GM19238 (cell line): Measurements from ENCODE around the gene MAP3K19.

ENCODE experiments used
- DNase-seq: peaks from one replicate; pipeline ENCODE4 v3.0.0; 2011; ENCODE audit warnings: low spot score; ENCODE audit not compliant: insufficient read length

MAP3K19 gene

GRCh38 chr2:134934150-134934549 lies 113.1 kb downstream of the MAP3K19 start:
- DNase-seq: no peak

DNA sequence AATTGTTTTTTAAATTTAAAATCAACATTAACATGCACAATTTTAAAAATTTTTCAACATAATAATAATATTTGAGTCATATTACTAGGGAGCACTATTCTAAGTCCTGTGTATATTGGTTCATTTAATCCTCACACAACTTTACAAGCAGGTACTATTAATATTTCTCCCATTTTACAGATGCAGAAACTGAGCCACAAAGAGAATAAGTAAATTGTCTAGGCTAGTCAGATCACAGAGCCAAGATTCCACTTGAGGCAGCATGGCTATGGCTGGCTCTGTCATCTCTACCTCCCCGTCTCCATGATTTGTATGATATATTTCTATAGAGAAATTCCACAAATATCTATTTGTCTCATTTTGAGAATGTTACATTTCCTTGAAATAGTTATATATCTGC lies 113.5 kb downstream of the MAP3K19 start:
- no peak for DNase-seq

DNA sequence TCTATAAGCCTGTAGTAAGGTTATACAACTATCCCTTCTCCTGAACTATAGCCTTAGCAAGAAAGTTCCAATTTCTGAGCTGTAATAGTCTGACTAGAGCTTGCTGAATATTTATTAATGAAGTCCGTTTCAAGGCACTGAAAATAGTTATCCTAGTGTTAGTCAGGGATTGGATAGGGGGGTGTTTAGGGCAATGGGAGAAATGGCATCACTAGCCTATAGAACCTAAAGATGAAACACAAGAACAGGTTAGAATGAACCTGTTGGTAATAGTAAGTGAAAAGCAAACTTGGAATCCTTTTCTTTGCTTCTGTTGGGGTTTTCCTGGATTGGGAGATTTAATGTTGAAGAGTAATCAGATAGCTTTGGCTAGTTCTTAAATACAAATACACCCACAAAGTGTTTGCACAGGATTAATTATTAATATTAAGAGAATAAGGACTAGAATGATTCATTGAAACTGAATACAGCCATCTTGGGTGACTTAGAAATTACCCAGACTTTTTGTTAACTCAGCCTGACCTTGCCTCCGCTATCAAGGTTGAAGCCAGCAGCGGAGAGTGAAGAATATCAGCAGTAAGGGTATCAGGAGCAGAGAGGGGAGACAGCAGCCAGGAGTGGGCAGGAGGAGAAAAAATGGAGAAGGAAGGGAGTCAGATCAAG lies 114.3 kb downstream of the MAP3K19 start:
- DNase-seq: no peak

DNA sequence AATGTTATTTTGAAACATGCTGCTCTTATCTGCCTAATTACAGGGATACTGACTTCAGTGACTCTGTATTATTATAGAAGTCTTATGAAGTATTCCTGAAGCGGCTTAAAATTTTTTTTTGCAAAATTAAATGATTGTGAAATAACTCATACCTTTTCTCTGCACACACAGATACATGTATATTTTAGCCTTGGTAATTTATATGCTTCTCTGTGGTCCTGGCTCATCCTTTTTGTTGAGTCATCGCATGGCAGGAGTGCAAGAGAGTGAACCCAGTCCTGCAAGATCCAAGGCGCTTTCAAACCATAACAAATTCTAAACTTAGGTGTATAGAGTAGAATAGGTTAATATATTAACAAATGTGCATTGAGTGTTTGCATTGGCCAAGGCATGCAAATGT lies 120.1 kb downstream of the MAP3K19 start:
- DNase-seq: no peak

DNA sequence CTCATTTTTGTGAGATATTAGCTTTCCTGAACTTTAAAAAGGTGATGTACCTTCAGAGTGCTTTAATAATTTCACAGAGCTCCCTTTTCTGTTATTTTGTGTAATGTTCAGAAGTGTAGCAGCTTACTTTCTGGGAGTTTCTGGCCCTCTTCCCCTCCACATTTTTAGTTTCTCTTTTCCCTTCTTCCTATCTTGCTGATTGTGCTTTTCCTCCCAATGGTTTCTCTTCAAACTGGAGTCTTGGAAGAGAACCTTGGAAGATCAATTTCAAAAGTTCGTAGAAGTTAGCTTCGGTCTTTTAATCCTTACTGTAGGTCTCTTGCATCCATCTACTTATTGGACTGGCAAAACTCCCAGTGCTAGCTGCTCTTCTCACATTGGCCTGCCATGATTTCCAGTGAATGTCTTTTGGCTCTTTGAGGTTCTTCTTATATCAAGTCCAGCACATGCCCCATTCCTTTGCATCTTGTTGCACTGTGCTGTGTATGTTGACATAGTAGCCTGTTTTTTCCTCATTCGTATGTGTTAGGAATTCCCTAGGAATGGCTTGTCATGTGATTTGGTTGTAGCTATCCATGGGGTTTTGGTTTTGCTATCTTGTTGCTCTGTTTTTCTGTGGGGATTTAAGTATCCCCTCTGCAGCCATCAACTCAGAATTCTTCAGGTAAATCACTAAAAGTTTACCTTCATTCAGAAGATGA lies 120.9 kb downstream of the MAP3K19 start:
- no peak for DNase-seq

- no peak for DNase-seq
Observed at GRCh38 chr2:134924912-134925311, 122.3 kb downstream of the MAP3K19 start.

- DNase-seq: no peak
Observed at GRCh38 chr2:134919341-134920210, 127.7 kb downstream of the MAP3K19 start.

DNA sequence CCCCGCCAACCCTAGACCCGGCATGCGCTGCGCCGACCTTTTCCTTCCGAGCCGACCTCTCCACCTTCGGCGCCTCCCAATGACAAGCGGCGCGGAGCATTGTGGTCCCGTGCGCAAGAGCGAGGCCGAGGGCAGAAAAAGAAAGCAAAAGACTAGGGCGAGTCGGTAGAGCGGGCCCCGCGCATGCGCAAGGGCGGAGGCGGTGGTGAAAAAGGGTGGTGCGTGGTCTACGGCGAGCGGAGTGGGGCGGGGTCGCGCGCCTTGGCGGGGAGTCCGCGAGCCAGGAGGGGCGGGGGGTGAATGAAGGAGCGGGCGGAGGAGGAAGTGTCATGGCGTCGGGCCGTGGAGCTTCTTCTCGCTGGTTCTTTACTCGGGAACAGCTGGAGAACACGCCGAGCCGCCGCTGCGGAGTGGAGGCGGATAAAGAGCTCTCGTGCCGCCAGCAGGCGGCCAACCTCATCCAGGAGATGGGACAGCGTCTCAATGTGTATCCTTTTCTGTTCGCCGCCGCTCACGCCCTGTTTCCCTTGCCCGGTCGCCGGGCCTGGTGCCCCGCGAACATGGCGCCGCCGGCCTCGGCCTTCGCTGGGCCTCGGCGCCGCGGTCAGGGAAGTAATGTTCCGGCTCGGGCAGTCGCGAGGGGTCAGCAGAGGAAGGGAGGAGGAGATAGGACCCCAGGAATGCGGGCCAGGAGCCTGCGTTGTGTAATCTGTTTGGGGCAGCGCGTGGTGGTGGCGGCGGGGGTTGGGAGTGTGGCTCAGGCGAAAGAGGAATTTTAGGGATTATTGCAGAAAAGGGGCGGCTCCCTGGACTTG lies 128.5 kb downstream of the MAP3K19 start, which contains the start of gene CCNT2:
Gene CCNT2 (plus strand): TSS at position 297 of the 815 bp plus-strand sequence. CDS start 33 bp downstream, at position 330.
- peak; percentile 86 for DNase-seq

- DNase-seq: peak; percentile 54
Observed at GRCh38 chr2:134917888-134918525, 129.2 kb downstream of the MAP3K19 start.

GRCh38 chr2:134917360-134917865 lies 129.8 kb downstream of the MAP3K19 start:
- no peak for DNase-seq
